ENCODE data around the gene COX6A1.
A peak's percentile ranks its signal among the peaks of the same experiment; 100 is the strongest.
"Not testable (repeated sequence)": the region's sequence is repeated elsewhere in the genome, so short reads cannot be mapped to it uniquely, and the experiment has no call there.

Gene COX6A1

GRCh38 chr12:120428597-120429229 is 9.2 kb upstream of the COX6A1 start:
- no peak for DNase-seq

- DNase-seq, result no peak
Measured at GRCh38 chr12:120429368-120429767, 8.5 kb upstream of the COX6A1 start.

- DNase-seq, result no peak
Measured at GRCh38 chr12:120432772-120433525, 5.0 kb upstream of the COX6A1 start.

GRCh38 chr12:120438495-120439198 is 734 bp downstream of the COX6A1 start:
- no peak for DNase-seq

- DNase-seq, result peak; percentile 73
Measured at GRCh38 chr12:120439646-120440247, 1.8 kb downstream of the COX6A1 start.

GRCh38 chr12:120444676-120445075 is 6.8 kb downstream of the COX6A1 start:
- no peak for DNase-seq

GRCh38 chr12:120445911-120446843 is 8.3 kb downstream of the COX6A1 start, which contains the start of the genes GATC and TRIAP1:
GATC (plus strand) TSS chr12:120446444; CDS start chr12:120446481, 37 bp downstream.
TRIAP1 (minus strand) TSS chr12:120446384; CDS start chr12:120446372, 12 bp downstream.
- peak; percentile 79 for DNase-seq

- DNase-seq, result not testable (repeated sequence)
Measured at GRCh38 chr12:120446844-120447178, 8.9 kb downstream of the COX6A1 start.

GRCh38 chr12:120447992-120448391 is 10.1 kb downstream of the COX6A1 start:
- no peak for DNase-seq

- DNase-seq, result not testable (repeated sequence)
Measured at GRCh38 chr12:120452524-120452923, 14.6 kb downstream of the COX6A1 start.

- no peak for DNase-seq
Measured at GRCh38 chr12:120453060-120453750, 15.3 kb downstream of the COX6A1 start.

GRCh38 chr12:120453977-120454376 is 16.1 kb downstream of the COX6A1 start:
- no peak for DNase-seq

GRCh38 chr12:120455302-120455701 is 17.4 kb downstream of the COX6A1 start:
- no peak for DNase-seq

GRCh38 chr12:120457133-120457532 is 19.2 kb downstream of the COX6A1 start:
- no peak for DNase-seq

GRCh38 chr12:120460157-120460556 is 22.2 kb downstream of the COX6A1 start:
- DNase-seq, result no peak

GRCh38 chr12:120462099-120462640 is 24.3 kb downstream of the COX6A1 start:
- DNase-seq, result no peak

- DNase-seq, result no peak
Measured at GRCh38 chr12:120463712-120464111, 25.8 kb downstream of the COX6A1 start.

GRCh38 chr12:120465756-120466155 is 27.8 kb downstream of the COX6A1 start:
- DNase-seq, result no peak

- DNase-seq, result no peak
Measured at GRCh38 chr12:120466560-120467315, 28.8 kb downstream of the COX6A1 start.

GRCh38 chr12:120467439-120467838 is 29.5 kb downstream of the COX6A1 start:
- DNase-seq, result no peak

Measured in effector CD4-positive, alpha-beta T cell (primary cell).